IMR-90 (cell line): ENCODE results near the gene ZNF473.

ENCODE experiments used
- BHLHE40 ChIP-seq: fragments of 150-350 bp; IDR thresholded peaks from 2 replicates; pipeline ENCODE4 v1.6.1; 2016; ENCODE audit warnings: mild to moderate bottlenecking, low read depth, low read length
- CEBPB ChIP-seq: IDR thresholded peaks from 2 replicates; pipeline ENCODE4 v1.6.1; 2012; ENCODE audit warnings: low read depth, low read length, improper control_type of control experiment
- CTCF ChIP-seq: conservative IDR thresholded peaks from 2 replicates; pipeline ENCODE4 v1.5.1; 2012; ENCODE audit warnings: mild to moderate bottlenecking, low read depth, low read length, improper control_type of control experiment
- POLR2A ChIP-seq: IDR thresholded peaks from 2 replicates; pipeline ENCODE4 v1.6.1; 2012; ENCODE audit warnings: mild to moderate bottlenecking, low read depth, low read length
- RAD21 ChIP-seq: IDR thresholded peaks from 2 replicates; pipeline ENCODE4 v1.6.1; 2012; ENCODE audit warnings: low read length, improper control_type of control experiment
- RFX5 ChIP-seq: IDR thresholded peaks from 2 replicates; pipeline ENCODE4 v1.8.0; 2012; ENCODE audit warnings: low read depth, mild to moderate bottlenecking, low read length, moderate library complexity

- TF ChIP-seq CEBPB (no peak), BHLHE40 (no peak), POLR2A (no peak), CTCF (no peak), RAD21 (no peak), RFX5 (no peak)
Observed at GRCh38 chr19:50043967-50044366, 18.2 kb downstream of the ZNF473 start.
